ENCODE measurements around the gene ENTPD7.

- no peak for TF ChIP-seq CTCF (IDR thresholded peaks at IDR 0.05 in 8 of 11, conservative IDR thresholded peaks at IDR 0.05 in 3 of 11)
- no peak for TF ChIP-seq POLR2A (IDR thresholded peaks at IDR 0.05)
These were observed 82.9 kb downstream of the ENTPD7 start for GRCh38 chr10:99742254-99742653.
